Neuron (in vitro differentiated cells): ENCODE data around the gene CNBD2.
A peak's percentile ranks its signal among the peaks of the same experiment; 100 is the strongest.
"Not testable (repeated sequence)": the region's sequence is repeated elsewhere in the genome, so short reads cannot be mapped to it uniquely, and the experiment has no call there.

Experiments used
- H2AFZ ChIP-seq: one replicate; pipeline ENCODE4 v1.6.1; 2013; ENCODE audit warnings: low read depth, mild to moderate bottlenecking, inconsistent platforms, low read length, moderate library complexity
- H3K27me3 ChIP-seq: one replicate; pipeline ENCODE4 v1.6.1; 2013; ENCODE audit warnings: low read length; ENCODE audit not compliant: insufficient read depth
- H3K36me3 ChIP-seq: one replicate; pipeline ENCODE4 v1.6.1; 2013; ENCODE audit warnings: low read length; ENCODE audit not compliant: insufficient read depth
- H3K4me1 ChIP-seq: one replicate; pipeline ENCODE4 v1.6.1; 2013; ENCODE audit warnings: low read length; ENCODE audit not compliant: insufficient read depth
- H3K4me3 ChIP-seq: 2 replicates; pipeline ENCODE4 v1.5.1; 2013; ENCODE audit warnings: mild to moderate bottlenecking, low read length, moderate library complexity
- H3K9me3 ChIP-seq: one replicate; pipeline ENCODE4 v1.6.1; 2013; ENCODE audit warnings: low read length

Gene CNBD2

GRCh38 chr20:36063916-36064657 is 95.7 kb downstream of the CNBD2 start:
- H3K4me3 ChIP-seq: peak overlapping the region; percentile 46
- H3K4me1 ChIP-seq: peaks cover 8% of the 10 kb centered on the region
- no peaks in the 10 kb centered on the region for H3K27me3 ChIP-seq
- H3K36me3 ChIP-seq: no peaks in the 10 kb centered on the region
- H3K9me3 ChIP-seq: peaks cover 10% of the 10 kb centered on the region
- H2AFZ ChIP-seq: peak overlapping the region; percentile 90

- H3K4me1 ChIP-seq: peaks cover 10% of the 10 kb centered on the region
Observed at GRCh38 chr20:36064658-36065426, 96.5 kb downstream of the CNBD2 start.

GRCh38 chr20:36065427-36065998 is 97.1 kb downstream of the CNBD2 start:
- peaks cover 14% of the 10 kb centered on the region for H3K4me1 ChIP-seq
- H3K9me3 ChIP-seq: peaks cover 10% of the 10 kb centered on the region
- H3K27me3 ChIP-seq: no peaks in the 10 kb centered on the region
- no peaks in the 10 kb centered on the region for H3K36me3 ChIP-seq
- no peak overlapping the region for H2AFZ ChIP-seq
- H3K4me3 ChIP-seq: no peak overlapping the region

More at GRCh38 chr20:36064658-36065426, 96.5 kb downstream of the CNBD2 start:
- H3K4me3 ChIP-seq: peak overlapping the region; percentile 46
- H3K36me3 ChIP-seq: no peaks in the 10 kb centered on the region
- peaks cover 10% of the 10 kb centered on the region for H3K9me3 ChIP-seq
- peak overlapping the region; percentile 90 for H2AFZ ChIP-seq
- H3K27me3 ChIP-seq: no peaks in the 10 kb centered on the region

- Histone ChIP-seq H3K4me1 (peaks cover 19% of the 10 kb centered on the region), H2AFZ (no peak overlapping the region), H3K9me3 (peaks cover 9% of the 10 kb centered on the region), H3K36me3 (no peaks in the 10 kb centered on the region), H3K4me3 (no peak overlapping the region), H3K27me3 (no peaks in the 10 kb centered on the region)
Observed at GRCh38 chr20:36066777-36067176, 98.4 kb downstream of the CNBD2 start.

- H3K27me3 ChIP-seq, H3K4me3 ChIP-seq, H2AFZ ChIP-seq, H3K36me3 ChIP-seq, H3K9me3 ChIP-seq: not testable (repeated sequence)
- H3K4me1 ChIP-seq: peaks cover 19% of the 10 kb centered on the region
Observed at GRCh38 chr20:36068526-36068925, 100.1 kb downstream of the CNBD2 start.

- Histone ChIP-seq H3K4me3 (peak overlapping the region; percentile 46), H2AFZ (peak overlapping the region; percentile 74), H3K4me1 (peaks cover 11% of the 10 kb centered on the region), H3K27me3 (no peaks in the 10 kb centered on the region), H3K9me3 (no peaks in the 10 kb centered on the region), H3K36me3 (no peaks in the 10 kb centered on the region)
Observed at GRCh38 chr20:36070451-36070850, 102.1 kb downstream of the CNBD2 start.

GRCh38 chr20:36071848-36072247 is 103.5 kb downstream of the CNBD2 start:
- no peak overlapping the region for H3K4me3 ChIP-seq
- no peaks in the 10 kb centered on the region for H3K27me3 ChIP-seq

GRCh38 chr20:36074983-36075382 is 106.6 kb downstream of the CNBD2 start:
- Histone ChIP-seq H3K9me3 (no peaks in the 10 kb centered on the region), H3K36me3 (no peaks in the 10 kb centered on the region), H3K4me3 (no peak overlapping the region), H2AFZ (no peak overlapping the region), H3K27me3 (no peaks in the 10 kb centered on the region), H3K4me1 (peaks cover 8% of the 10 kb centered on the region)

More at GRCh38 chr20:36071848-36072247, 103.5 kb downstream of the CNBD2 start:
- H3K9me3 ChIP-seq: no peaks in the 10 kb centered on the region
- peaks cover 11% of the 10 kb centered on the region for H3K4me1 ChIP-seq
- H3K36me3 ChIP-seq: no peaks in the 10 kb centered on the region
- H2AFZ ChIP-seq: no peak overlapping the region

- not testable (repeated sequence) for H3K4me1 ChIP-seq, H3K9me3 ChIP-seq, H2AFZ ChIP-seq, H3K27me3 ChIP-seq, H3K4me3 ChIP-seq, H3K36me3 ChIP-seq
Observed at GRCh38 chr20:36077762-36078161, 109.4 kb downstream of the CNBD2 start.

- Histone ChIP-seq H3K4me1 (no peaks in the 10 kb centered on the region), H3K4me3 (no peak overlapping the region), H3K9me3 (no peaks in the 10 kb centered on the region), H3K36me3 (no peaks in the 10 kb centered on the region), H3K27me3 (no peaks in the 10 kb centered on the region), H2AFZ (no peak overlapping the region)
Observed at GRCh38 chr20:36079486-36079885, 111.1 kb downstream of the CNBD2 start.

GRCh38 chr20:36079984-36080383 is 111.6 kb downstream of the CNBD2 start:
- H3K4me1 ChIP-seq, H2AFZ ChIP-seq, H3K9me3 ChIP-seq, H3K36me3 ChIP-seq, H3K27me3 ChIP-seq, H3K4me3 ChIP-seq: not testable (repeated sequence)
